Thyroid gland (tissue), 4 donors: ENCODE data around the gene SECTM1. TPM values are rescaled to one million over a fixed set of nuclear protein-coding genes. Genes with fewer than 3 reads are reported as not detected.
"Not testable (repeated sequence)": the region's sequence is repeated elsewhere in the genome, so short reads cannot be mapped to it uniquely, and the experiment has no call there.

Experiments
- DNase-seq, 2 donors: peaks; one replicate each; pipeline ENCODE4 v3.0.0-alpha.2; 2019
- H3K27ac ChIP-seq, 3 donors: fragments of 200-600 bp; sonication (generic); 1 replicate in 2 of 3; 2 replicates in 1 of 3; pipeline ENCODE4 v1.5.1; 2016 to 2019; ENCODE audit warnings: mild to moderate bottlenecking in 1 of 3, moderate library complexity in 1 of 3
- H3K27me3 ChIP-seq: fragments of 200-600 bp; sonication (generic); one replicate; pipeline ENCODE4 v1.5.1; 2019
- H3K36me3 ChIP-seq, 2 donors: fragments of 200-600 bp; sonication (generic); one replicate each; pipeline ENCODE4 v1.5.1; 2016 to 2019
- H3K4me1 ChIP-seq, 2 donors: fragments of 200-600 bp; sonication (generic); one replicate each; pipeline ENCODE4 v1.5.1; 2017 to 2019
- H3K4me3 ChIP-seq, 3 donors: fragments of 200-600 bp; sonication (generic); replicated peaks in 1 of 3; 1 replicate in 2 of 3; 2 replicates in 1 of 3; pipeline ENCODE4 v1.5.1; 2016; ENCODE audit warnings: mild to moderate bottlenecking in 1 of 3
- H3K9me3 ChIP-seq: fragments of 200-600 bp; sonication (generic); one replicate; pipeline ENCODE4 v1.5.1; 2017
- CTCF ChIP-seq, 6 experiments: fragments of 200-600 bp in 3 of 6; fragments of 450-650 bp in 3 of 6; sonication (generic) in 3 of 6; IDR thresholded peaks; one replicate each; pipeline ENCODE4 v1.5.1; 2016 to 2019; ENCODE audit warnings: antibody characterized with exemption in 6 of 6, mild to moderate bottlenecking in 2 of 6, inconsistent platforms in 1 of 6, moderate library complexity in 1 of 6
- POLR2A ChIP-seq, 2 donors: fragments of 450-650 bp; IDR thresholded peaks; one replicate each; pipeline ENCODE4 v1.6.1; 2017; ENCODE audit warnings: antibody characterized with exemption in 2 of 2, mild to moderate bottlenecking in 2 of 2, moderate library complexity in 1 of 2
- WGBS, 2 donors: methylation state at CpG; one replicate each; pipeline ENCODE4 v1.1.5; 2017; 5-methylcytosine and 5-hydroxymethylcytosine counted together
- intact Hi-C: fragments of 100-400 bp; cut with DNase I; formaldehyde crosslinking; loops from one replicate; pipeline ENCODE4 v1.15.1; 2023
- total RNA-seq, 4 donors: library from RNA; depleted of rRNA; stranded (reverse); fragments of >200 nt; gene quantifications; one replicate each; pipeline ENCODE4 v1.2.3, GENCODE V29; 2016

Gene SECTM1
- total RNA-seq: 10 to 100 TPM in 1 of 4 donors, 1 to 10 TPM in 3; 4.1 to 15.3 (median 5.1) TPM

- H3K27me3 ChIP-seq: no peaks in the 10 kb centered on the region
- 1% methylated on average over 17 to 25 of the region's 90 CpGs for WGBS, 2 donors
- no peaks in the 10 kb centered on the region for H3K9me3 ChIP-seq
- DNase-seq: peak; percentile 37 to 52
- peaks cover 27 to 41% of the 10 kb centered on the region in 2 donors for H3K4me1 ChIP-seq
- peak within 1 kb of the TSS in 2 of 3 donors; percentile 44 to 46 for H3K4me3 ChIP-seq
- intact Hi-C loops: no loop called here
- no peaks in the 10 kb centered on the region for H3K36me3 ChIP-seq
- no peak within 1 kb of the TSS for H3K27ac ChIP-seq
- no peak for TF ChIP-seq CTCF (IDR thresholded peaks at IDR 0.05)
- no peak for TF ChIP-seq POLR2A (IDR thresholded peaks at IDR 0.05)
Measured at GRCh38 chr17:82333279-82334171, at the start of gene SECTM1. TSS of gene SECTM1 (minus strand) at chr17:82333766. CDS start at chr17:82327240, 6,526 bp downstream.

DNA sequence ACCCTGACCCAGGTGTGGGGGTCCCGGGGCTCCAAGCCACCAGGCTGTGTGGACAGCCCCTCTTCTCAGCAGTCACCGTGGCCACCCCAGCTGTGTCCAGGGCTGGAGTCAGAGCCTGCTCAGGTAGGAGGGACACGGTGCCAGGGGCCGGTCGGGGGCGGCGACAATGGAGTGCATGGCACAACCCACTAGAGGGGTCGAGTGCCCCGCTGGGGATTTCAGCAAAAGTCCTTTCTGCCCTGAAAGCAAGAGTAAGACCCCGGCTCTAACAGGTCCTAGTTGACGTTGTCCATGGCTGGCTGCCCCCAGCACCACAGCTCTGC lies 49.3 kb upstream of the SECTM1 start:
- WGBS, 2 donors: 33 to 66% methylated on average over 4 of the region's 11 CpGs
- Histone ChIP-seq H3K4me1 (peaks cover 3 to 13% of the 10 kb centered on the region in 2 donors), H3K9me3 (no peaks in the 10 kb centered on the region), H3K27ac (no peak overlapping the region), H3K4me3 (no peak overlapping the region), H3K27me3 (no peaks in the 10 kb centered on the region), H3K36me3 (no peaks in the 10 kb centered on the region)
- TF ChIP-seq CTCF (IDR thresholded peaks at IDR 0.05) (no peak), POLR2A (IDR thresholded peaks at IDR 0.05) (no peak)
- DNase-seq: no peak
- intact Hi-C loops: no loop called here

DNA sequence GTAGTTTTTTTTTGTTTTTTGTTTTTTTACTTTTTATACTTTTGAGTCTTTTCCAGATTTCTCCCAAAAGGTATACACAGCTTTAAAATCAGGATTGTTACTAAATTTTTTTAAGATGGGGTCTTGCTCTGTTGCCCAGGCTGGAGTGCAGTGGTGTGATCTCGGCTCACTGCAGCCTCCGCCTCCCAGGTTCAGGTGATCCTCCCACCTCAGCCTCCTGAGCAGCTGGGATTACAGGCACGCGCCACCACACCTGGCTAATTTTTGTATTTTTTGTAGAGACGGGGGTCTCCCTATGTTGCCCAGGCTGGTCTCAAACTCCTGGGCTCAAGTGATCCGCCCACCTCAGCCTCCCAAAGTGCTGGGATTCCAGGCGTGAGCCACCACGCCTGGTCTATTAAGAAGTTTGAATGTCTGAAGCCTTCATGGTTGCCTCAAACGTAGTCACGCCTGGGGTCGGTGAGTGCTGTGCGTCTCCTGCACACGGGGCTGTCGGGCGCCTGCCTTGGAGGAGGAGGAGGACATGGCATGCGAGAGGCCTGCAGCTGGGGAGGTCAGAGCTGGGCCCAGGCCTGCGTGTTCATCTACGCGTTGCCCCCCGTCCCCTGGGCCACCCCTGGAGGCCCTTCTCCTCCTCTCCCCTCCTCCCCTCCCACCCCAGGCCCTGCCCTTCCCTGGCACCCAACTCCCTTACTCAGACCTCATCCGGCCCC lies 48.8 kb upstream of the SECTM1 start:
- intact Hi-C loops, H3K27ac ChIP-seq, DNase-seq, H3K9me3 ChIP-seq, H3K27me3 ChIP-seq, H3K4me3 ChIP-seq, H3K36me3 ChIP-seq: not testable (repeated sequence)
- peaks cover 3 to 13% of the 10 kb centered on the region in 2 donors for H3K4me1 ChIP-seq
- WGBS, 2 donors: 82 to 83% methylated on average over 15 to 20 of the region's 21 CpGs

DNA sequence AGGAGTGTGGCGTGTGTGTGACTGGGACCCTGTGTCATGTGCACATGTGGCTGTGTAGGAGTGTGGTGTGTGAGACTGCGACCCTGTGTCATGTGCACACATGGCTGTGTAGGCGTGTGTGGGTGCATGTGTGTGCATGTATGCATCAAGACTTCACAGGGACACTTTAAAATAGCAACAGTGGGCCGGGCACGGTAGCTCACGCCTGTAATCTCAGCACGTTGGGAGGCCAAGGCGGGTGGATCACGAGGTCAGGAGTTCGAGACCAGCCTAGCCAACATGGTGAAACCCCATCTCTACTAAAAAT lies 48.1 kb upstream of the SECTM1 start:
- H3K4me1 ChIP-seq: peaks cover 3 to 13% of the 10 kb centered on the region in 2 donors
- H3K27me3 ChIP-seq, DNase-seq, H3K27ac ChIP-seq, H3K36me3 ChIP-seq, H3K4me3 ChIP-seq, intact Hi-C loops, H3K9me3 ChIP-seq: not testable (repeated sequence)
- WGBS, 2 donors: 73 to 80% methylated on average over 9 to 10 of the region's 10 CpGs

DNA sequence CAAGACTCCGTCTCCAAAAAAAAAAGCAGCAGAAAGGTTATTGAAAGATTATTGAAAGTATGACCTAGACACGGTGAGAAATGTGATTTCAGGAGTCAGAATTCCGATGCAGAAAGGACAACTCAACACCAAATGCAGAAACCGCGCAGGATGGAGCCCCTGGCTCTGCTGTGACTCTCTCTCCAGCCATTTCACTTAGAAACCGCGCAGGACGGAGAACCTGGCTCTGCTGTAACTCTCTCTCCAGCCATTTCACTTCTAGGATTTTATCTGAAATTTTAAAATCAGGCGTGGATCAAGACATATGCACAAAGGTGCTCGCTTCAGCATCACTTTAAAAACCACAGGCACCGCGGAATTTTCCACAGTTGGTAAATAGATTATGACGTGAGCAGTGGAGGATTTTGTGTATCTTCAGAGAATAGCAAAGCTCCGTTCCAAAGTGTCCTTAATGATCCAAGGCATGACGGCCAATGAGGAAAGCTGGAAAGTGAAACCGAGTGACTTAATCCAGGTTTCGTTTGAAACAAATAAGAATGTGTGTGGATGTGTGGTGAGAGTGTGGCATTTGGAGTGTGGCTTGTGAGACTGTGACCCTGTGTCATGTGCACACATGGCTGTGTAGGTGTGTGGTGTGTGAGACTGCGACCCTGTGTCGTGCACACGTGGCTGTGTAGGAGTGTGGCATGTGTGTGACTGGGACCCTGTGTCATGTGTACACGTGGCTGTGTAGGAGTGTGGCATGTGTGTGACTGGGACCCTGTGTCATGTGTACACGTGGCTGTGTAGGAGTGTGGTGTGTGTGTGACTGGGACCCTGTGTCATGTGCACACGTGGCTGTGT lies 47.5 kb upstream of the SECTM1 start:
- intact Hi-C loops: no loop called here
- 66% methylated on average over 23 of the region's 23 CpGs for WGBS, 2 donors
- H3K27ac ChIP-seq: no peak overlapping the region
- H3K36me3 ChIP-seq: no peaks in the 10 kb centered on the region
- no peak overlapping the region for H3K4me3 ChIP-seq
- H3K27me3 ChIP-seq: no peaks in the 10 kb centered on the region
- no peak for DNase-seq
- TF ChIP-seq CTCF (IDR thresholded peaks at IDR 0.05) (no peak), POLR2A (IDR thresholded peaks at IDR 0.05) (no peak)
- H3K4me1 ChIP-seq: peaks cover 3 to 13% of the 10 kb centered on the region in 2 donors
- H3K9me3 ChIP-seq: no peaks in the 10 kb centered on the region
